ENCODE measurements around the gene HAUS3. TPM values are rescaled to one million over a fixed set of nuclear protein-coding genes. Genes with fewer than 3 reads are reported as not detected.

Gene HAUS3
- total and polyA plus RNA-seq, 2 experiments from 2014 or later: 21.4 to 36.0 TPM

- no peaks in the 10 kb centered on the region for H3F3A ChIP-seq (replicated peaks; ENCODE audit: low read depth)
- peaks cover 4% of the 10 kb centered on the region for H3K27me3 Mint-ChIP-seq (ENCODE audit: insufficient read depth, low read depth, poor library complexity)
- no peaks in the 10 kb centered on the region; the same call in 2 of the 3 replicates for H3K36me3 Mint-ChIP-seq (ENCODE audit: low read depth)
- TF ChIP-seq NANOG (IDR thresholded peaks at IDR 0.05; ENCODE audit: borderline replicate concordance): no peak
- no peak for TF ChIP-seq JUNB (IDR thresholded peaks at IDR 0.05; ENCODE audit: unreplicated experiment)
- no peak for DNase-seq (ENCODE audit: low spot score)
- H3K27ac Mint-ChIP-seq: peak overlapping the region; percentile 70; the same call in 1 of the 2 replicates
- H3K27me3 ChIP-seq (ENCODE audit: insufficient read depth): no peaks in the 10 kb centered on the region
- H3K9me2 ChIP-seq (ENCODE audit: insufficient read depth): no peaks in the 10 kb centered on the region
- H3K4me1 Mint-ChIP-seq: peaks cover 15% of the 10 kb centered on the region
- H3K4me3 Mint-ChIP-seq: no peak overlapping the region
- no peaks in the 10 kb centered on the region for H3K9me3 Mint-ChIP-seq
- no peak for ATAC-seq
- H3K27ac ChIP-seq (ENCODE audit: low read depth): no peak overlapping the region
- H3K4me3 ChIP-seq: no peak overlapping the region
- no peaks in the 10 kb centered on the region for H3K36me3 ChIP-seq (ENCODE audit: insufficient read depth)
- H2AFZ ChIP-seq: no peak overlapping the region
- no peaks in the 10 kb centered on the region for H3K79me2 ChIP-seq (replicated peaks; ENCODE audit: insufficient read depth)
- peaks cover 5% of the 10 kb centered on the region; the same call in 1 of the 2 replicates for H3K4me1 ChIP-seq (ENCODE audit: insufficient read depth)
- H3K4me2 ChIP-seq: no peak overlapping the region
- no peaks in the 10 kb centered on the region for H4K20me1 ChIP-seq (replicated peaks; ENCODE audit: insufficient read depth)
These were observed 10.7 kb upstream of the HAUS3 start for GRCh38 chr4:2252530-2253091.

GRCh38 chr4:2251795-2252529, 10.0 kb upstream of the HAUS3 start:
- H4K20me1 ChIP-seq (replicated peaks; ENCODE audit: insufficient read depth): no peaks in the 10 kb centered on the region
- no peak overlapping the region for H3K27ac Mint-ChIP-seq

More at GRCh38 chr4:2251795-2252529, 10.0 kb upstream of the HAUS3 start:
- no peaks in the 10 kb centered on the region for H3K36me3 ChIP-seq (ENCODE audit: insufficient read depth)
- H3K4me3 ChIP-seq: no peak overlapping the region
- ATAC-seq (no peak), DNase-seq (ENCODE audit: low spot score) (no peak)
- H3K4me1 Mint-ChIP-seq: peaks cover 15% of the 10 kb centered on the region
- H3K27me3 ChIP-seq (ENCODE audit: insufficient read depth): no peaks in the 10 kb centered on the region
- H3K27ac ChIP-seq (ENCODE audit: low read depth): no peak overlapping the region
- no peak overlapping the region for H3K4me3 Mint-ChIP-seq
- no peak overlapping the region for H2AFZ ChIP-seq
- TF ChIP-seq ZNF462 (CRISPR knock-in tag; IDR thresholded peaks at IDR 0.05) (no peak), REST (IDR thresholded peaks at IDR 0.05; ENCODE audit: unreplicated experiment) (no peak), CTCF (conservative IDR thresholded peaks at IDR 0.05; ENCODE audit: low read depth in 2 of 2) (no peak)
- H3K9me2 ChIP-seq (ENCODE audit: insufficient read depth): no peaks in the 10 kb centered on the region
- H3K36me3 Mint-ChIP-seq (ENCODE audit: low read depth): no peaks in the 10 kb centered on the region; the same call in 2 of the 3 replicates
- no peaks in the 10 kb centered on the region for H3F3A ChIP-seq (replicated peaks; ENCODE audit: low read depth)
- H3K79me2 ChIP-seq (replicated peaks; ENCODE audit: insufficient read depth): no peaks in the 10 kb centered on the region
- no peak overlapping the region for H3K4me2 ChIP-seq
- H3K27me3 Mint-ChIP-seq (ENCODE audit: insufficient read depth, low read depth, poor library complexity): peaks cover 3% of the 10 kb centered on the region
- H3K4me1 ChIP-seq (ENCODE audit: insufficient read depth): peaks cover 5% of the 10 kb centered on the region; the same call in 1 of the 2 replicates
- H3K9me3 Mint-ChIP-seq: no peaks in the 10 kb centered on the region
